Tibial artery (tissue), 4 donors: ENCODE results near the gene FGFRL1.

Experiments
- DNase-seq, 2 donors: peaks; one replicate each; pipeline ENCODE4 v3.0.0-alpha.2; 2019
- H3K27ac ChIP-seq, 2 donors: fragments of 200-600 bp; sonication (generic) in 1 of 2; 1 replicate in 1 of 2; 2 replicates in 1 of 2; pipeline ENCODE4 v1.5.1; 2018 to 2019; ENCODE audit warnings: mild to moderate bottlenecking in 1 of 2
- H3K27me3 ChIP-seq, 2 donors: fragments of 200-600 bp; sonication (generic) in 1 of 2; one replicate each; pipeline versions ENCODE4 v1.5.1 to v1.6.0; 2016 to 2019
- H3K36me3 ChIP-seq, 3 donors: fragments of 200-600 bp; sonication (generic) in 2 of 3; one replicate each; pipeline ENCODE4 v1.5.1; 2016 to 2019; ENCODE audit warnings: mild to moderate bottlenecking in 2 of 3
- H3K4me1 ChIP-seq, 4 donors: fragments of 200-600 bp; sonication (generic) in 2 of 4; 1 replicate in 3 of 4; 2 replicates in 1 of 4; pipeline ENCODE4 v1.5.1; 2016 to 2019
- H3K4me3 ChIP-seq, 2 donors: fragments of 200-600 bp; sonication (generic) in 1 of 2; 1 replicate in 1 of 2; 2 replicates in 1 of 2; pipeline ENCODE4 v1.5.1; 2018 to 2019; ENCODE audit warnings: mild to moderate bottlenecking in 2 of 2
- H3K9me3 ChIP-seq, 3 donors: fragments of 200-600 bp; sonication (generic) in 1 of 3; one replicate each; pipeline ENCODE4 v1.5.1; 2016 to 2019
- intact Hi-C: fragments of 100-400 bp; cut with DNase I; formaldehyde crosslinking; loops from one replicate; pipeline ENCODE4 v1.15.0; 2023; ENCODE audit warnings: low total_unique reads
- TF ChIP-seq, protein P1 (sequence below), 2 experiments: fragments of 200-600 bp in 1 of 2; fragments of 450-650 bp in 1 of 2; IDR thresholded peaks; one replicate each; pipeline ENCODE4 v1.5.1; 2017 to 2019; ENCODE audit warnings: antibody characterized with exemption in 2 of 2, mild to moderate bottlenecking in 1 of 2, moderate library complexity in 1 of 2

Gene FGFRL1

DNA sequence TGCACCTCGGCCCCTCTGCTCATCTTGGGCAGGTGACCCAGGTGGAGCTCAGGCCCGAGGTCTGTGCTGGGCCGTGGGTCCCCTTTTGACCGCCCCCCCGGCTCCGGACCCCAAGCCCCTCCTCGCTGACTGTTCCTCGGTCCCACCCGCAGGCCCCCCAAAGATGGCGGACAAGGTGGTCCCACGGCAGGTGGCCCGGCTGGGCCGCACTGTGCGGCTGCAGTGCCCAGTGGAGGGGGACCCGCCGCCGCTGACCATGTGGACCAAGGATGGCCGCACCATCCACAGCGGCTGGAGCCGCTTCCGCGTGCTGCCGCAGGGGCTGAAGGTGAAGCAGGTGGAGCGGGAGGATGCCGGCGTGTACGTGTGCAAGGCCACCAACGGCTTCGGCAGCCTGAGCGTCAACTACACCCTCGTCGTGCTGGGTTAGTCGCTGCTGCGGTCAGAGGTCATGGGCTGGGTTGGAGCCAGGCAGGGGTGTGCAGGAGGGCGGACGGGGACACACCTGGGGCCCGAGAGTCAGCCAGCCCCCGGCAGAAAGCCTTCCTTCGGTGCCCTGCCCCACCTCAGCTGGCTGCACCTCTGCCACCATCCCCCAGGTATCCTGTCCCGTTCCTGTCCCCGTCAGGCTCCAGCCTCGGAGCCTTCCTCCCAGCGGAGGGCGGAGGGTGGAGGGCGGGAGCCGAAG is 10.8 kb downstream of the FGFRL1 start:
- no peak for DNase-seq
- Histone ChIP-seq H3K27ac (no peak overlapping the region), H3K4me1 (peaks cover 0 to 11% (median 0%) of the 10 kb centered on the region in 4 donors), H3K4me3 (no peak overlapping the region), H3K9me3 (no peaks in the 10 kb centered on the region), H3K36me3 (peaks cover 12 to 42% (median 36%) of the 10 kb centered on the region in 3 donors), H3K27me3 (no peaks in the 10 kb centered on the region)
- intact Hi-C loops: no loop called here
- TF ChIP-seq, protein P1, sequence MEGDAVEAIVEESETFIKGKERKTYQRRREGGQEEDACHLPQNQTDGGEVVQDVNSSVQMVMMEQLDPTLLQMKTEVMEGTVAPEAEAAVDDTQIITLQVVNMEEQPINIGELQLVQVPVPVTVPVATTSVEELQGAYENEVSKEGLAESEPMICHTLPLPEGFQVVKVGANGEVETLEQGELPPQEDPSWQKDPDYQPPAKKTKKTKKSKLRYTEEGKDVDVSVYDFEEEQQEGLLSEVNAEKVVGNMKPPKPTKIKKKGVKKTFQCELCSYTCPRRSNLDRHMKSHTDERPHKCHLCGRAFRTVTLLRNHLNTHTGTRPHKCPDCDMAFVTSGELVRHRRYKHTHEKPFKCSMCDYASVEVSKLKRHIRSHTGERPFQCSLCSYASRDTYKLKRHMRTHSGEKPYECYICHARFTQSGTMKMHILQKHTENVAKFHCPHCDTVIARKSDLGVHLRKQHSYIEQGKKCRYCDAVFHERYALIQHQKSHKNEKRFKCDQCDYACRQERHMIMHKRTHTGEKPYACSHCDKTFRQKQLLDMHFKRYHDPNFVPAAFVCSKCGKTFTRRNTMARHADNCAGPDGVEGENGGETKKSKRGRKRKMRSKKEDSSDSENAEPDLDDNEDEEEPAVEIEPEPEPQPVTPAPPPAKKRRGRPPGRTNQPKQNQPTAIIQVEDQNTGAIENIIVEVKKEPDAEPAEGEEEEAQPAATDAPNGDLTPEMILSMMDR (IDR thresholded peaks at IDR 0.05): no peak

DNA sequence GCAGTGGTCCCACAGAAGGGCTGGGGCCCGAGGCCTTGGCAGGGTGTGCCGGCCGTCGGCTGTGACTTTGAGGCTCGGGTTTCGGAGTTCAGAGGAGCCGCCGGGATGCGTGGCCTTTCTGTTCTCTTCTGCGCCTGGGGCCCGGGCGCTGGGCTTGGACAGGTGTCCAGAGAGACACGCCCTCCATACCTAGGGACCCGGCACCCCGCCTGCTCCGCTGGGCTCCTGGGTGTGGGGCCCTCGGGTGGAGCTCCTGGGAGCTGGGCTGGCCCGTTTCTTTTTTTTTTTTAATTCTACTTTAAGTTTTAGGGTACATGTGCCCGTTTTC is 11.3 kb downstream of the FGFRL1 start:
- Histone ChIP-seq H3K4me1 (peaks cover 0 to 7% (median 0%) of the 10 kb centered on the region in 4 donors), H3K4me3 (no peak overlapping the region), H3K36me3 (peaks cover 12 to 42% (median 36%) of the 10 kb centered on the region in 3 donors), H3K27me3 (no peaks in the 10 kb centered on the region), H3K27ac (no peak overlapping the region), H3K9me3 (no peaks in the 10 kb centered on the region)
- intact Hi-C loops: no loop called here
- no peak for DNase-seq
- TF ChIP-seq, protein P1 (IDR thresholded peaks at IDR 0.05): no peak

DNA sequence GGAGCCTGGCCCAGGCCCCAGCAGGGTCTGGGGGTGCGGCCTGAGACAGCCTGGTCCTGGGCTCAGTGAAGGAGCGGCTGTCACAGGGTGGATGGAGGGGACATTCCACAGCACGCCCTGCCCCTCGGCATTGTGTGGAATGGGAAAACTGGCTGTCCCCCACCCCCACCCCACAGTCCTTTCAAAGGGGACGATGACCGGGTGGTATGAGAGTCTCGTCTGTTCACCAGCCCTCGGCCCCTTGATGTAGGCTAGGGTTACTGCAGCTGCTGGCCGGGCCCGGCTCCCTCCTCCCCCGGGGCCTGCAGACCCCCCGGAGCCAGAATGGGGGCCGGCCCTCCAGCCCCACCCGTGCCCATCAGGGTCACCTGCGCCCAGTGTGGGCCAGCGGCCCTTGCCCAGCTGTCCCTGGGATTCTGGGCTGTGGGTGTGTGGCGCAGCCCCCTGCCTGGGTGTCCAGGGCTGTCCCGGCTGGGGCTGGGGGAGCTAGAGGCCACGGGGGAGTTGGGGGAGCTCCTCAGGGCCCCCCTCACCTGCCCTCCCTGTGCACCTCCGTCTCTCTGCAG is 11.7 kb downstream of the FGFRL1 start:
- TF ChIP-seq, protein P1 (IDR thresholded peaks at IDR 0.05): no peak
- no peak overlapping the region for H3K4me3 ChIP-seq
- intact Hi-C loops: no loop called here
- no peaks in the 10 kb centered on the region for H3K27me3 ChIP-seq
- H3K36me3 ChIP-seq: peaks cover 12 to 42% (median 36%) of the 10 kb centered on the region in 3 donors
- H3K27ac ChIP-seq: no peak overlapping the region
- peaks cover 0 to 3% (median 0%) of the 10 kb centered on the region in 4 donors for H3K4me1 ChIP-seq
- DNase-seq: no peak
- H3K9me3 ChIP-seq: no peaks in the 10 kb centered on the region

- Histone ChIP-seq H3K27me3 (no peaks in the 10 kb centered on the region), H3K36me3 (peaks cover 12 to 42% (median 36%) of the 10 kb centered on the region in 3 donors), H3K4me3 (no peak overlapping the region), H3K27ac (no peak overlapping the region), H3K9me3 (no peaks in the 10 kb centered on the region), H3K4me1 (no peaks in the 10 kb centered on the region)
- no peak for DNase-seq
- TF ChIP-seq, protein P1 (IDR thresholded peaks at IDR 0.05): no peak
- intact Hi-C loops: no loop called here
Measured at GRCh38 chr4:1023895-1024740, 12.7 kb downstream of the FGFRL1 start.

GRCh38 chr4:1024882-1025545 is 13.6 kb downstream of the FGFRL1 start:
- intact Hi-C loops: no loop called here
- Histone ChIP-seq H3K27me3 (peaks cover 0 to 4% of the 10 kb centered on the region in 2 donors), H3K27ac (no peak overlapping the region), H3K4me1 (peaks cover 0 to 3% (median 0%) of the 10 kb centered on the region in 4 donors), H3K9me3 (no peaks in the 10 kb centered on the region), H3K4me3 (no peak overlapping the region), H3K36me3 (peaks cover 12 to 42% (median 36%) of the 10 kb centered on the region in 3 donors)
- TF ChIP-seq, protein P1 (IDR thresholded peaks at IDR 0.05): no peak
- no peak for DNase-seq
